GM21786 (cell line): ENCODE results near the gene DYNLT5.
"Not testable (repeated sequence)": the region's sequence is repeated elsewhere in the genome, so short reads cannot be mapped to it uniquely, and the experiment has no call there.

ENCODE experiments used
- ATAC-seq: cut with Tn5 transposase; IDR thresholded peaks from one replicate; pipeline ENCODE4 v1.9.1; 2021; ENCODE audit not compliant: unreplicated experiment

DYNLT5 gene, protein sequence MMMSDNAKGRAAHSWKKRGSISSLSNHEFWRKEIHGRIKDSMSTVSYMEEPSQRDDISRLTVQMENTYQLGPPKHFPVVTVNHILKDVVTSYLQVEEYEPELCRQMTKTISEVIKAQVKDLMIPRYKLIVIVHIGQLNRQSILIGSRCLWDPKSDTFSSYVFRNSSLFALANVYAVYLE

DNA sequence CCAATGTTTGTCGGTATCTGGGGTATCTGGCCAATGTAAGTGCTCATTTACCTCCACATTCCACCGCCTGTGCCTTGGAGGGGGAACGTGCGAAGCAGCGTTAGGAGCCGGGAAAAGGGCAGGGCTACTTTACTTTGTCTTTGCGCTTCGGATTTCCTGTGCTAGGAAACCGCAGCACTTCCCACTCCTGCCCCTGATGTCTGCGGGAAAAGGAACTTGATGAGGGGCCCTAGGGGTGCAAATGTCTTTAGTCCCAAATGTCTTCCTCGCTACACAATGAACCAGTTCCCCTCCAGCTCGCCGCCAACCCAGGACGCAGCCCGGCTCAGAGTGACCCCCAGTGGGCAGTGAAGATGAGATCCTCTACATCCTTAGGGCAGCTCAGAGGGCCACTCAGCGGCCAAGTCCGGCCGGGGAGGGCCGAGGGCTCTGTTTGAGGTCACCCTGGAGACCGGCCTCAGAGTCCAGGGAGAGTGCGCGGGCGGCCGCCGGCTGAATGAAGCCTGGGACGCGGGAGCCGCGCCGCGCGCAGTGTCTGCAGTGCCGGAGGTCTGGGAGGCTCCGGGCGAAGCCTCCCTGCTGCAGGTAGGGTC, at the start of gene DYNLT5:
Gene DYNLT5, plus strand, starts transcription at position 460 of the 593 bp plus-strand sequence. CDS start 2,200 bp downstream, outside the sequence.
- no peak for ATAC-seq

DNA sequence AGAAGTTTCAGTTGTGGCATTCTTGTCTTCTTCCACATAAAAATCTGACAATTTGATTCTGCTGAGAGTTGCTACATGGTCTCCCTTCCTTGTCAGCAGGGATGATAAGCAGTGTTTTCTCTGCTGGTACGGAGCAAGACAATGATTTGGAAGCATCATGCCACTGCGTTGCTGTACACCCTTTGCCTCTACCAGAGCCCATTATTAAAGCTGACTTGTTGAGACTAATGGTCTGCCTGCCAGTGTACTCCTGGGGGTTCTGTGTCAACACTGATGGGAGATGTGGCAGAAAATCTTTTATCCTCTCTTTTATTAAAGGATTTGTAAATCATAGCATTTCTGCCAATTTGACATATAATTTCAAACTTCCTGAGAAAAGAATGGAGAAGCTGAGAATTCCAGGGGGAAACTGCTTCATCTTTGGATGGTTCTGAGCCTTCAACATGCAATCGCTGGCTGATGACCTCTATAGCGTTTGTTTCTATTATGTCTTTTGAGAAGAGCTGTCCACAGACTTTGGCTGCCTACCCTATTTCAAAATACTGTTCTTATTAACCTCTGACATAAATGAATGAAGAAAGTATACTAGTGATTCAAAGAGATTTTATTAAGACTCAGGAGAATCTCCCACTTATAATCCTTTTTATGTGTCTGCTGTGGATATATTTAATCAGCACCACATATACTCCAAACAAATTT, 47.9 kb upstream of the DYNLT5 start:
- ATAC-seq, result no peak

DNA sequence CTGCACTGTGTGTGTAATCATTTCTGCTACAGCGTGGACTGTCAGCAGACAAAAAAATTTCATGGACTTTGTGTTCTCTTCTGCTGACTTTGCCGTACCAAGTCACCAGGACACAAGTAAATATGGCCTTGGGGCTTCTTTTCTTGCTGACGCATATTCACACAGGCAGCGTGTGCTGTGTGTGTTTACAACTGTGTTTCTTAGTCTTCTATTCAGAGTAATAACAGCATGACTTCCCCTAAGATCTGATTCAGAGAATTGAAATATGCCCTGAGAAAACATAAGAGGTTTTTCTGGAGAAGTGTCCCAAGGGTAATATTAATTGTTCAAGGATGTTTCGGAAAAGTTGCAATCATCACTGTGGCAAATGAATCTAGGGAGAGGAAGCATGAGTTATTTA, 47.1 kb upstream of the DYNLT5 start:
- no peak for ATAC-seq

DNA sequence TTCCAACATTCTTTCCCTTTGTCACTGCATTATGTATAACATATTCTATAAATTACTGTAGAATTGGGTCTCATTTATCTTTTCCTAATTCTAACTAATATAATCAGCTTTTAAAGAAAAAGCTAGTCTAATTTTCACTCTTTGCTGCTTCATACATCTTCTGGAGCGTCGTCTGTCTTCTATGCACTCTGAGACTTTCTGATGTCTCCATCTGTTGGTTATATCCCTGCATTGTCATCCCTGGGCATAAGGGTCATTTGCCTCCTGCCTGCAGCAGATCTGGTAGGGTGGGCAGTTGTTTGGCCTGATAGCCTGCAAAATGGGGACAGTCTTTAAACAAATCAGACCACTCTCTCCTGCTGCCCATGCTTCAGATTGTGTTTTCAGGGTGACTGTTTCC, 40.8 kb upstream of the DYNLT5 start:
- ATAC-seq, result no peak

DNA sequence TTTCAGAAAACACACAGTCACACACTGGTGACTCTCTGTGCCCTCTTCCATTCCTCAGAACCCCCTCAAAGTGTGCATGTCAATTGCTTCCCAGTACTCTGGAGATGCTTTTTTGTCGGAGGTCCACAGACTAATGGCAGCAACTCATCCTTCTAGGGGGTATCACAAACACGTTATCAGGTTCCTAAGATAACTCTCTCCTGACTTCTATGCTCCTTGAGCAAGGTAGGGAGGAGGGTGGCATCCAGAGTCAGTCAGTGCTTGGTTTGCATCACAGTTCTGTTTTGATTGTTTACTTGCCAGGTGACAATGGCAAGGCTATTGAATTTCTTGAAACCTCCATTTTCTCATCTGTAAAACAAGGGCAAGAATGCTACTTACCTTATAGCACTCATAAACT, 39.4 kb upstream of the DYNLT5 start:
- ATAC-seq, result no peak

DNA sequence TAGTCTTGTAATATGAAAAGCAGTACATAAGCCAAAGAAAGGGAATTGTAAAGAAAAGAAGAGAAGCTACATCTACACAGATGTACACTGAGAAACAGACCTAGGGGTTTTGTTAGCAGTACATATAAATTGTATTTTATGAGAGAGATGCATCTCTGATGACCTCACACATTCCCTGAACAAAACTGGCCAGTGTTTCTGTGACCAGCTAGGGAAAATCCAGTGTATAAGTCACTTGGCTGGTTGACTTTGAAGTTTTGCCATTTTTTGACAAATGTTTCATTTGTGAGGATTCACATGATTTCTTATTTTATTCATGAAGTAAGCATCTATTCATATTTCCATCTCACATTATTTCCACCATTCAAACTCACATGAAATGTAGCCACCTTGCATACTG, 28.3 kb upstream of the DYNLT5 start:
- no peak for ATAC-seq

DNA sequence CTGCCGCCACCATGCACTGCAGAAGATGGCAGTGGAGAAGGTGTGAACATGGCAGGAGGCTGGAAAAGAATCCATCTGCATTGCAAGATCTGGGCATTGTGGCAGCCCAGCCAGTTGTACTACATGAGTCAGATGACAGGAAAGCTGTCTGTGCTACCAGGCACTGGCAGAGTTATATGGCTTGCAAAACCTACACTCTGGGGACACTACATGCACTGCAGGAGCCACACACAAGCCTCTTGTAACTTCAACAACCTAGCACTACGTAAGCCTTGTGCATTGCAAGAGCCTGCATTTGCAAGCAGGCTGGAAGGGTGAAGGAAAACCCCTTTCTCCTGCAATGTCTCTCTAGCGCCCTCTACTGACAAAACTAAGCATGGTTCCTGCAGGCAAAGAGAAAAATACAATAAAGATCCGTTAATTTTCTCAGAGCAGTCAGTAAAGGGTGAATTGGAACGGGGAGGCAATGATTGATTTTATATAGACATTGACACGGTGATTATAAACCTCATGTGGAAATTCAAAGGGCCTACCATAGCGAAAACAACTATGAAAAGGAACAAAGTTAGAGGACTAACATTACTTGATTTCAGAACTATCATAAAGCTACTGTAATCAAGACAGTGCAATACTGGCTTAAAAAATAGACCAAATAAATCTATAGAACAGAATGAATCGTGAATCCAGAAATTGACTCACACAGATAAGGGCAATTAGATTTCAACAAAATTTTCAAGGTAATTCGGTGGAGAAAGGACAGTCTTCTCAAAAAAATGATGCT, 26.2 kb upstream of the DYNLT5 start:
- ATAC-seq, result peak; percentile 87

DNA sequence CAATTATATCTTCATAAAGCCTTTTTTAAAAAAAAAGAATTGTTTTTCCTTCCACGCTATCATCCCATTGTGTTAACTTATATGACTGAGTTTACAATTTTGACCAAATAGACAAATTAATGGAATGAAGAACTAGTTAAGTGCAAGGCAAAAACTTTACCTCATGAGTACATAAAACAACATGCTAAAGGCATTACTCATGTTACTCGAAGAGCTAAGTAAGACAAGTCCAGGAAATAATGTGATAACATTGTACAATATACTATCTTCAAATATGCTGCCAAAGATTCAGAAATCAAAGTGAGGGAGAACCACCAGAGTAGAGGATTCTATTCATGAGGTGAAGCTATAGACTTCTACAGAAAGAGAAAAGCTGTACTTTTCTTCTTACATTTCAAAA, 24.2 kb upstream of the DYNLT5 start:
- no peak for ATAC-seq

DNA sequence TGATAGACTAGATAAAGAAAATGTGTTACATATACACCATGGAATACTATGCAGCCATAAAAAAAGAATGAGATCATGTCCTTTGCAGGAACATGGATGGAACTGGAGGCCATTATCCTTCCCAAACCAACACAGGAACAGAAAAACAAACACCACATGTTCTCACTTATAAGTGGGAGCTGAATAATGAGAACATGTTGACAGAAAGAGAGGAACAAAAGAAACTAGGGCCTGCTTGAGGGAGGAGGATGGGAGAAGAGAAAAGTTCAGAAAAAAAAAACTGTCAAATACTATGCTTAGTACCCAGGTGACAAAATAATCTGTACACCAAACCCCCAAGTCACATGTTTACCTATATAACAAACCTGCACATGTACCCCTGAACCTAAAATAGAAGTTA, 23.5 kb upstream of the DYNLT5 start:
- not testable (repeated sequence) for ATAC-seq

DNA sequence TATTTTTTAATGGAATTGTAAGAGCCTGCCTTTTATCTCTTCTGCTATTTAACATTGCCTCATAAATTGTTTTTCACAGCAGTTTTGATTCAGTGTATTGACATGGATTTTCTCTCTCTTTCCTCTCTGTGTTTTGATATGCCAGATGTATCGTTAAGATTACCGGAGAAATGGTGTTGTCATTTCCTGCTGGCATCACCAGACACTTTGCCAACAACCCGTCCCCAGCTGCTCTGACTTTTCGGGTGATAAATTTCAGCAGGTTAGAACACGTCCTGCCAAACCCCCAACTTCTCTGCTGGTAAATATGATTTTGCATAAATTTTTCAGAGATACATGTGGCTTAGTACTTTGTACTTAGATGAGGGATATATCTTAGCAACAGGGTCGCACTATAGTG, 23.1 kb upstream of the DYNLT5 start:
- no peak for ATAC-seq

DNA sequence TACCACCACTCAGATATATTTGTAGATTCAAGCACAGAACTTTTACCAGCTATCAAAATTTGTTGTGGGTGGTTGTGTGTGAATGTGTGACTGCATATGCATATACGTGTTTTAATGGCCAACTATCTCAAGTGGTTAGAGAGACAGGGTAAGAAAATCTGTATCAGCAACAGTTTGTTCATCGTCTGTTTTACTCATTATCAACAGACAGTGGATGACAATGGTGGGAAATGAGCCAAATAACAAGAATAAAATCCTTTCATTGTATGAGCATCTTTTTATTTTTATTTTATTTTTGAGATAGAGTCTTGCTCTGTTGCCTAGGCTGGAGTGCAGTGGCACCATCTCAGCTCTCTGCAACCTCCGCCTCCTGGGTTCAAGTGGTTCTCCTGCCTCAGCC, 22.7 kb upstream of the DYNLT5 start:
- ATAC-seq, result no peak

DNA sequence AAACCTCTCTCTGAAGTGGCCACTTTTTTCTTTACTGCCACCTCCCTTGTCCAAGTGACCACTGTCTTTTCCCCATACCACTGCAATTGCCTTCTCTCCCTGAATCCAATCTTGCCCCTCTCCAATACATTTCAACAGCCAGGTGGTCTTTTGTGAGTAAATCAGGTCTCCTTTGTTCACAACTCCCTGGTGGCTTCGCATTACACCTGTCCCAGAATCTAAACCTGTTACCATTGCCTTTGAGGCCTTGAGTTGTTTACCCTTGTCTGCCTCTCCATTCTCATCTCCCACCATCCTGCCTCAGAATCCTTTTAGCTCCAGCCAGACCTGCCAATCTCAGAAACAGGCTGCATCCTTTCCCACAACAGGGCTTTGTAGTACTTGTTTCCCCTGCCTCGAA, 21.8 kb upstream of the DYNLT5 start:
- ATAC-seq, result no peak

DNA sequence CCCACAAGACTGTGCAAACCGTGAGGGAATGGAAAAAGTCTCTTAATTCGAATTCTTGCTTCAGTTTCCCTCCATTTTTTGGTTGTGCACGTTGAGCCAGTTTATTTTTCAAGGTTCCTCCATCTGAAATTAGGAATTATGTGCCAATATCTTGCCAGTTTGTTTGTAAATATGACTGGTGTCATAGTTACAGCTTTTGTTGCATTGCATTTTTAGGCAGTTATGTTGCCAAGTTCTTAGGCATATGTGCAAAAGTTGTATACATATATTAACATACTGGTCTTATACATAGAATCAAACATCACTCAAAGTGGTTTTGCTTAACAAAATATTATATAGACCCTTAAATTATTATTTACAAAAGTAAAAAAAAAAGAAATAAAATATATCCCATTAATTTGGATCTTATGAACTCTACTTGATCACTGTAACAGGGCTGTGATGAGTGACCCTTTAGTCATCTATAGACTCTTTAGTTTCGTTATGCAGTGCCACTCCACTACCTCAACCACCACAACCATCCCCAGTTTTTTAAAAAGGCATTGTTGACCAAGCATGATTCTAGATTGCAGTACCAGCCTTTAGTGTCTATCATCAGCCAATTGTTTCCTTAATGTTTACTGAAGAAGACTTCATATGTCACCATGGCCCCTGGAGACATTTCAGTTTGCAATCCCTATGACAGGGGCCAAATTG, 20.9 kb upstream of the DYNLT5 start:
- ATAC-seq, result no peak

DNA sequence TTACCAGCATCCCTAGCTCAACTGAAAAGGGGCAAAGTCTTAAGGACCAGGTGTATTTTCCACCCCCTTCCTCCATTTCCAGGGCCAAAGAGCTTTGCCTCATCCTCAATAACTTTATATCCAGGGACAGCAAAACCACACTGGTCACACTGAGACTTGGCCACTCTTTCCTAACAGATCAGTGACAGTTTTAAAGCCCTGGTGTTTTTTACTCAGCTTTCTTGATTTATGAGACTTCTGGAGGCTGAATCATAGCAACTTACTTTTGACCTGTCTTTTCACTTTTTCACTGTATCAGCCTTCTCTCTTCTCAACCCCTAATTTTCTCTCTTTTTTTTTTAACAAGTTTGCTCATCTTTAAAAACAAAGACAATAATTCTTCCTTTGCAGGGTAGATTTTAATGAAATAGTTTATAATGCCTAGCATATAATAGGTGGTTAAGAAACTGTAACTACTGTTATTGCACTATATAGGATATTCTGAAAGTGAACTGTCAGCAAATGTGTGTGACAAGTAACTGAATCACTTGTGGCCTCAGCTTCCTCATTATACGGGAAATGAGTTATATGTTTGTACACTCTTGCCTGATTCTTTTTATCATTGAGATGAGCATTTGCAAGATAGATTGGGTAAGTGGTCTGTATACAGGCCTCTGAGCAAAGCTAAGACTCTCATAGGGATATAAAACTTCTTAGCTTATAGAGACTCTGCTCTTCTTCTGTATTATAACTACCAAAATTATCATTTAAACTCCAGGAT, 19.7 kb upstream of the DYNLT5 start:
- ATAC-seq, result peak; percentile 67

DNA sequence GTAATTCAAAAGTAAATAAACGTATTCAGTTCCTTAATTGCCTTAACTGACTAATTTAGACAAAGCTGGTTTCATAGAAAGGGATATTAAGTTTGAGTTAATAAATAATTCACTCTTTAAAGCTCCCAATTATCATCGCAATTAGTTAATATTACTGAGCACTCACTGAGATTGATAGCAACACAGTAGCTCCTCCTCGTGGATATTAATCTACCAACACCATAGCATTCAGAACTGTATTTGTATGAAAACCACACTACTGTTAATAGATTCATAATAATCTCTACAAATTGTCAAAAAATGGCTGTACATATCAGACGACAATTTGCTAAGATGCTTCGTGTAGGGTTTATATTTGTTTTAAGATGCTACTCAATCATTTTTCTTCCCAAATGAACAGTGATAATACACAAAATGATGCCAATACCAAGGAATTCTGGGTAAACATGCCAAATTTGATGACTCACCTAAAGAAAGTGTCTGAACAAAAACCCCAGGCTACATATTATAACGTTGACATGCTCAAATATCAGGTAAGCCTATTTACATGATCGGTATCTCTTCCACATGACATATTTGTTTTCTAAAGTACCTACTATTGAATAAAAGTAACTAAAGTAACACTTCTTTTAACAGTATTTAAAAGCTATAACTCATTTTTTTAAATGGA, 18.8 kb upstream of the DYNLT5 start:
- no peak for ATAC-seq

DNA sequence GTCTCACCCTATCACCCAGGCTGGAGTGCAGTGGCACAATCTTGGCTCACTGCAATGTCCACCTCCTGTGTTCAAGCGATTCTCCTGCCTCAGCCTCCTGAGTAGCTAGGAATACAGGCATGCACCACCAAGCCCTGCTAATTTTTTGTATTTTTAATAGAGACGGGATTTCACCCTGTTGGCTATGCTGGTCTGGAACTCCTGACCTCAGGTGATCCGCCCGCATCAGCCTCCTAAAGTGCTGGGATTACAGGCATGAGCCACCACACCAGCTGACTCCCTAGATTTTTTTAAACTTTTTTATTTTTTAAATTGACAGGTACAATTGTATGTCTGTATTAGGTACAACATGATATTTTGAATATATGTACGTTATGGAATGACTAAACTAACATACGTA, 17.7 kb upstream of the DYNLT5 start:
- ATAC-seq, result not testable (repeated sequence)

DNA sequence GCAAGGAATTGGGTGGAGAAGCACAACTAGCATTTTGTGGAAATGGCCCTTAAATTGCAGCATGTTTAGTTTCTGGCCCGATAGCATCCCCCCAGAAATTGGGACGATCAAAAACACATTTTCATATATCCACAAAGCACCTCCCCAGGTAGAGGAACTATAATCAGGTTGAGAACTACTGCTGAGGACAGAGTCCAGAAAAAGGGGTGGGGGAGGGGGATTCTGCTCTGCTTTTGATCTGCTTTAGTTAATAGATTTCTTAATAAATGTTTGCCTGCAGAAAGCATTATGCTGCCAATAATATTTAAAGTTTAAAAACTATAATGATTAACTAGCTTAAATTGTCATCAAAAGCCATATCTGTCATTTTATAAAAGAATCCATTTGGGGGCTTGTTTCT, 14.4 kb upstream of the DYNLT5 start:
- ATAC-seq, result no peak

DNA sequence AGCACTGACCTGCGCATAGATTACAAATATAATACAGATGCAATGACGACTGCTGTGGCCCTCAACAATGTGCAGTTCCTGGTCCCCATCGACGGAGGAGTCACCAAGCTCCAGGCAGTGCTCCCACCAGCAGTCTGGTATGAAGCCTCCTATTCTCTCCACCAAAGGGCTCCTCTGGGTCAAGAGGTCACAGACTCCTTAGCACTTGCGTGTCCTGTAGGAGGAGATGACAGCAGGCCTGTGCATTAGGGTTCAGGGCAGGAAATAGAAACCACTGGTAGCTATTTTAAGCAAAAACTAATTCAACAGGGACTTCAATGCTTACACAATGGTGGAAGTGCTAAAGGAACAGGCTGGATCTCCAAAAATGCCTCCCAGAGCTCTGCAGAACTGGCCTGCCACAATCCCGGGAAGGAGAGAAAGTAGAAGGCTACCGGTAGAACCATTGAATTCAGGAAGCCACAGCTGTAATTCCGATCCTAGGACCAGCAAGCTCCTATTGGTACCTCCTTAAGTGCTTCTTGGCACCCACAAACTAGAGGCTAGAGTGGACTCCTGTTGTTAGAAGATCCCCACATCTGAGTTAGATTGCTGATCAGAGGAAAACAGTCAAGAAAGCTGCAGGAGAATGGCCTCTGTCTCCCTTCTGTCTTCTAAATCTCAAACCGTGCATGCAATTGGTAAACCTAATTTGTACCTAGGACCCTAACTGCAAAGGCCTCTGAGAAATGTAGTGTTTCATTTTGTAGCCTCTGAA, 12.7 kb upstream of the DYNLT5 start:
- ATAC-seq, result no peak

DNA sequence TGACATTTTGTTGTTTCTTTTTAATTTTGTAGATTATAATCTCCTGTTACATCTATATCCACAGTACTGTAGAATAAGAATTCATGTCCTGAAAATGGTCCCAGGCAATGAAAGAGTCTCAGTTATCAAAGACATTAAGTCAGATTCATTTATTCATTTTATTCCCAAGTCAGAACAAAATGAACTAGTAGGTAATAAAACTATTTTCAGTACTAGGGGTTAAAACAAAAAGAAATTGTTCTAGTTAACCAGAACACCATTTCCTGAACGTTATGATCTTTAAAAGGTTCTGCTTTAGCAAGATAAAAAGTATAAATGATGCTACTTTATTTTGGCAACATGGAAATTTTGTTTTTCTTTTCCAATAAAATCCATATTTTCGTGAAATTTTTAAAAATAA, 6.8 kb upstream of the DYNLT5 start:
- ATAC-seq, result no peak
